Mesodermal cell (in vitro differentiated cells): ENCODE data around the gene PTDSS2.

Source experiments
- H3K27ac ChIP-seq: 2 replicates; pipeline ENCODE4 v1.7.0; 2013; ENCODE audit warnings: mild to moderate bottlenecking, low read depth, low read length, moderate library complexity; ENCODE audit not compliant: severe bottlenecking
- H3K36me3 ChIP-seq: 2 replicates; pipeline ENCODE4 v1.7.1; 2013; ENCODE audit warnings: mild to moderate bottlenecking, low read length, moderate library complexity; ENCODE audit not compliant: control insufficient read depth, insufficient read depth
- H3K4me1 ChIP-seq: one replicate; pipeline ENCODE4 v1.7.1; 2013; ENCODE audit warnings: mild to moderate bottlenecking, low read length; ENCODE audit not compliant: insufficient read depth, control insufficient read depth, poor library complexity, severe bottlenecking
- H3K4me3 ChIP-seq: 2 replicates; pipeline ENCODE4 v1.7.0; 2013; ENCODE audit warnings: low read length, control low read depth, mild to moderate bottlenecking; ENCODE audit not compliant: insufficient read depth, poor library complexity, severe bottlenecking; ENCODE audit errors: extremely low read depth
- H3K9me3 ChIP-seq: 2 replicates; pipeline ENCODE4 v1.7.1; 2013; ENCODE audit warnings: mild to moderate bottlenecking, low read length, moderate library complexity; ENCODE audit not compliant: control insufficient read depth
- WGBS, 2 experiments: methylation state at CpG; one replicate each; pipeline ENCODE4 v1.1.5; 2013; ENCODE audit warnings: missing lambda C conversion rate in 2 of 2; ENCODE audit not compliant: insufficient coverage in 2 of 2; 5-methylcytosine and 5-hydroxymethylcytosine counted together

The PTDSS2 gene

GRCh38 chr11:473415-473814 is 23.3 kb downstream of the PTDSS2 start:
- Histone ChIP-seq H3K27ac (no peak overlapping the region), H3K4me3 (no peak overlapping the region), H3K4me1 (peaks cover 15% of the 10 kb centered on the region), H3K9me3 (no peaks in the 10 kb centered on the region), H3K36me3 (peaks cover 22% of the 10 kb centered on the region)
- WGBS, 2 experiments = 96% methylated on average over 16 to 19 of the region's 19 CpGs

GRCh38 chr11:473962-474785 is 24.1 kb downstream of the PTDSS2 start:
- Histone ChIP-seq H3K4me3 (no peak overlapping the region), H3K4me1 (peaks cover 11% of the 10 kb centered on the region), H3K27ac (no peak overlapping the region), H3K36me3 (peaks cover 28% of the 10 kb centered on the region), H3K9me3 (no peaks in the 10 kb centered on the region)
- 87 to 88% methylated on average over 8 to 10 of the region's 22 CpGs for WGBS, 2 experiments

GRCh38 chr11:474914-475506 is 24.9 kb downstream of the PTDSS2 start:
- Histone ChIP-seq H3K4me3 (no peak overlapping the region), H3K4me1 (peaks cover 2% of the 10 kb centered on the region), H3K9me3 (no peaks in the 10 kb centered on the region), H3K36me3 (peaks cover 36% of the 10 kb centered on the region), H3K27ac (no peak overlapping the region)
- 95 to 96% methylated on average over 48 of the region's 48 CpGs for WGBS, 2 experiments

- no peaks in the 10 kb centered on the region for H3K9me3 ChIP-seq
- WGBS, 2 experiments = 93 to 98% methylated on average over 7 to 9 of the region's 9 CpGs
- no peaks in the 10 kb centered on the region for H3K4me1 ChIP-seq
- H3K36me3 ChIP-seq = peaks cover 37% of the 10 kb centered on the region
- H3K4me3 ChIP-seq = no peak overlapping the region
- no peak overlapping the region for H3K27ac ChIP-seq
These were observed 25.9 kb downstream of the PTDSS2 start for GRCh38 chr11:475941-476340.

- H3K4me3 ChIP-seq = no peak overlapping the region
- H3K4me1 ChIP-seq = no peaks in the 10 kb centered on the region
- no peak overlapping the region for H3K27ac ChIP-seq
- H3K36me3 ChIP-seq = peaks cover 39% of the 10 kb centered on the region
- WGBS, 2 experiments = 95 to 97% methylated on average over 14 to 15 of the region's 15 CpGs
- H3K9me3 ChIP-seq = no peaks in the 10 kb centered on the region
These were observed 26.3 kb downstream of the PTDSS2 start for GRCh38 chr11:476416-476815.

- no peak overlapping the region for H3K27ac ChIP-seq
- 78 to 83% methylated on average over 14 to 16 of the region's 16 CpGs for WGBS, 2 experiments
These were observed 27.1 kb downstream of the PTDSS2 start for GRCh38 chr11:477052-477715.

GRCh38 chr11:479311-479710 is 29.2 kb downstream of the PTDSS2 start:
- Histone ChIP-seq H3K27ac (no peak overlapping the region), H3K9me3 (peaks cover 6% of the 10 kb centered on the region), H3K36me3 (peaks cover 38% of the 10 kb centered on the region), H3K4me1 (no peaks in the 10 kb centered on the region), H3K4me3 (no peak overlapping the region)
- 91 to 95% methylated on average over 11 to 13 of the region's 13 CpGs for WGBS, 2 experiments

More at GRCh38 chr11:477052-477715, 27.1 kb downstream of the PTDSS2 start:
- Histone ChIP-seq H3K4me3 (no peak overlapping the region), H3K36me3 (peaks cover 39% of the 10 kb centered on the region), H3K4me1 (no peaks in the 10 kb centered on the region), H3K9me3 (peaks cover 2% of the 10 kb centered on the region)

- 98% methylated on average over 38 of the region's 38 CpGs for WGBS, 2 experiments
These were observed 34.5 kb downstream of the PTDSS2 start for GRCh38 chr11:484616-485015.

GRCh38 chr11:486189-486588 is 36.1 kb downstream of the PTDSS2 start:
- 95% methylated on average over 23 of the region's 23 CpGs for WGBS, 2 experiments
- Histone ChIP-seq H3K4me1 (no peaks in the 10 kb centered on the region), H3K4me3 (no peak overlapping the region), H3K9me3 (peaks cover 6% of the 10 kb centered on the region), H3K27ac (no peak overlapping the region), H3K36me3 (peaks cover 33% of the 10 kb centered on the region)

More at GRCh38 chr11:484616-485015, 34.5 kb downstream of the PTDSS2 start:
- H3K4me1 ChIP-seq = no peaks in the 10 kb centered on the region
- H3K9me3 ChIP-seq = peaks cover 6% of the 10 kb centered on the region
- H3K4me3 ChIP-seq = no peak overlapping the region
- H3K36me3 ChIP-seq = peaks cover 27% of the 10 kb centered on the region
- H3K27ac ChIP-seq = no peak overlapping the region

- WGBS, 2 experiments = 95% methylated on average over 21 of the region's 22 CpGs
- Histone ChIP-seq H3K9me3 (no peaks in the 10 kb centered on the region), H3K36me3 (peaks cover 36% of the 10 kb centered on the region), H3K27ac (no peak overlapping the region), H3K4me1 (no peaks in the 10 kb centered on the region), H3K4me3 (no peak overlapping the region)
These were observed 37.5 kb downstream of the PTDSS2 start for GRCh38 chr11:487571-488021.
